ENCODE results near the gene NUP210. TPM values are rescaled to one million over a fixed set of nuclear protein-coding genes. Genes with fewer than 3 reads are reported as not detected.

The NUP210 gene
- total and polyA plus RNA-seq, 2 of the 13 experiments (the other 11 are each of a cell fraction or from before 2014, with no cell fraction given), result 31.6 to 35.2 TPM

DNA sequence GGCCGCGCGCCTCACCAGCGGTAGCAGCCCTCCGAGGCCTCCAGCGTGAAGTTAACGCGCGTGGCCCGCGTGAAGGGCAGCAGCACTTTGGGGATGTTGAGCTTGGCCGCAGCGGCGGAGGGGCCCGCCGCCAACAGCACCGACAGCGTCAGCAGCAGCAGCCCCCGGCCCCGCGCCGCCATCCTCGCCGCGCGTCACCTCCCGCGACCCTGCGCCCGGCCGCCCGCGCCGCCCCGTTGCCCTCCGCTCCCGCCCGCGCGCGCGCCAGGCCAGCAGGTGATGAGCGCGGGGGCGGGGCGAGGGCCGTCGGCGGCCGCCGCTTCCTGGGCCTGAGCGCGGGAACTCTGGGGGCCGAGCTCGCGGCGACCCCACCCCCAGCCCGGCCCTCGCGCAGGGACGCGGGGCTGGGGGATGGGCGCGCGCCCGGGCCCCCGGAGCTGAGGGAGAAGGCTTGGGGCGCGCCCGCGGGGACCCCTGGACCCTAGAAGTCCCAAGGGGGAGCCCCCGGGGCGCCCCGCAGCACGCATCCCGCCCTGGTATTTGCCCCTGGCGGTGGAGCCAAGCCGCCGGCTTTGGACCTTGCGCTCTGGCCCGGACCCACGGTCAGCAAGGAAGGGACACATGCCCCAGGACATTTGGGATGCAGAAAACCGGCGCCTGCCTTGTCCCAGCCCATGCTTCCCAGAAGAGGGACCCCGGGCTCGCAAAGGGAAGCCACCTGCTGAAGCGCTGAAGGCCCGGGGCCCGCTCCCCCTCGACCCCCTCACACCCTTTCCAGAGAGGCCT, at the start of gene NUP210 (continued):
- no peak for TF ChIP-seq E2F1 (CRISPR knock-in tag; IDR thresholded peaks at IDR 0.05)
- TF ChIP-seq ZNF691 (CRISPR knock-in tag; IDR thresholded peaks at IDR 0.05; ENCODE audit: borderline replicate concordance, low read depth), result no peak
- no peak for TF ChIP-seq SNRNP70 (IDR thresholded peaks at IDR 0.05; ENCODE audit: low read depth, low read length)
- TF ChIP-seq NR1H2 (CRISPR knock-in tag; IDR thresholded peaks at IDR 0.05; ENCODE audit: borderline replicate concordance, low read depth), result no peak
- no peak for TF ChIP-seq ZSCAN25 (CRISPR knock-in tag; IDR thresholded peaks at IDR 0.05)
- TF ChIP-seq ZNF556 (CRISPR knock-in tag; IDR thresholded peaks at IDR 0.05; ENCODE audit: borderline replicate concordance), result no peak
- TF ChIP-seq HNF4A (CRISPR knock-in tag; IDR thresholded peaks at IDR 0.05), result peak; percentile 91
- TF ChIP-seq, protein P1, sequence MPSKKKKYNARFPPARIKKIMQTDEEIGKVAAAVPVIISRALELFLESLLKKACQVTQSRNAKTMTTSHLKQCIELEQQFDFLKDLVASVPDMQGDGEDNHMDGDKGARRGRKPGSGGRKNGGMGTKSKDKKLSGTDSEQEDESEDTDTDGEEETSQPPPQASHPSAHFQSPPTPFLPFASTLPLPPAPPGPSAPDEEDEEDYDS (CRISPR knock-in tag; IDR thresholded peaks at IDR 0.05), result no peak
- no peak for TF ChIP-seq ZNF468 (CRISPR knock-in tag; IDR thresholded peaks at IDR 0.05)
- no peak for TF ChIP-seq ZBTB37 (CRISPR knock-in tag; IDR thresholded peaks at IDR 0.05)
- TF ChIP-seq CREBL2 (CRISPR knock-in tag; IDR thresholded peaks at IDR 0.05; ENCODE audit: borderline replicate concordance), result no peak
- no peak for TF ChIP-seq IKZF4 (CRISPR knock-in tag; IDR thresholded peaks at IDR 0.05; ENCODE audit: borderline replicate concordance, low read depth, not compliant biosample characterization)
- TF ChIP-seq RBFOX2 (IDR thresholded peaks at IDR 0.05; ENCODE audit: low read depth, low read length), result peak; percentile 78
- TF ChIP-seq MED1 (CRISPR knock-in tag; IDR thresholded peaks at IDR 0.05), result peak; percentile 12; the same call in 1 of the 2 replicates
- no peak for TF ChIP-seq ZNF317 (CRISPR knock-in tag; IDR thresholded peaks at IDR 0.05)
- TF ChIP-seq ZBTB10 (CRISPR knock-in tag; IDR thresholded peaks at IDR 0.05; ENCODE audit: borderline replicate concordance), result peak; percentile 96
- TF ChIP-seq GLMP (CRISPR knock-in tag; IDR thresholded peaks at IDR 0.05; ENCODE audit: borderline replicate concordance), result no peak
- no peak for TF ChIP-seq ZNF432 (CRISPR knock-in tag; IDR thresholded peaks at IDR 0.05; ENCODE audit: borderline replicate concordance)
- no peak for TF ChIP-seq PPARG (CRISPR knock-in tag; conservative IDR thresholded peaks at IDR 0.05)
- TF ChIP-seq NCOA2 (CRISPR knock-in tag; IDR thresholded peaks at IDR 0.05), result no peak
- TF ChIP-seq ERF (CRISPR knock-in tag; IDR thresholded peaks at IDR 0.05), result no peak
- TF ChIP-seq KDM1A (CRISPR knock-in tag; IDR thresholded peaks at IDR 0.05), result no peak

Measured in HepG2 (cell line).